ENCODE measurements around the gene TCEAL2. TPM values are rescaled to one million over a fixed set of nuclear protein-coding genes. Genes with fewer than 3 reads are reported as not detected.
"Not testable (repeated sequence)": the region's sequence is repeated elsewhere in the genome, so short reads cannot be mapped to it uniquely, and the experiment has no call there.

Gene TCEAL2
- polyA plus RNA-seq, 1 donor from 2014 or later = not detected

GRCh38 chrX:102126080-102126818, 770 bp downstream of the TCEAL2 start:
- H3K4me2 ChIP-seq (ENCODE audit: low read length); H3F3A ChIP-seq (ENCODE audit: insufficient read depth, low read length, poor library complexity, severe bottlenecking); H3K79me2 ChIP-seq (replicated peaks; ENCODE audit: insufficient read depth, low read length); H3K27me3 ChIP-seq (ENCODE audit: insufficient read depth, low read depth, low read length); H3K9ac ChIP-seq (ENCODE audit: low read length); H3K27ac ChIP-seq (ENCODE audit: low read length); H3K9me3 ChIP-seq (ENCODE audit: low read length); H3K36me3 ChIP-seq (ENCODE audit: insufficient read depth, low read length); H3K9me2 ChIP-seq (ENCODE audit: insufficient read depth, low read length); H3K4me3 ChIP-seq (ENCODE audit: low read length); H4K20me1 ChIP-seq (ENCODE audit: insufficient read depth); H2AFZ ChIP-seq (ENCODE audit: low read depth, low read length): not testable (repeated sequence)

- no peaks in the 10 kb centered on the region for H3K9me3 ChIP-seq (ENCODE audit: low read length)
- no peak overlapping the region for H2AFZ ChIP-seq (ENCODE audit: low read depth, low read length)
- H3K9ac ChIP-seq (ENCODE audit: low read length) = no peak overlapping the region
- H3K9me2 ChIP-seq (ENCODE audit: insufficient read depth, low read length) = no peaks in the 10 kb centered on the region
- no peak overlapping the region for H3K4me2 ChIP-seq (ENCODE audit: low read length)
- no peaks in the 10 kb centered on the region for H3K27me3 ChIP-seq (ENCODE audit: insufficient read depth, low read depth, low read length)
- H3F3A ChIP-seq (ENCODE audit: insufficient read depth, low read length, poor library complexity, severe bottlenecking) = no peaks in the 10 kb centered on the region
- H3K27ac ChIP-seq (ENCODE audit: low read length) = no peak overlapping the region
- no peaks in the 10 kb centered on the region for H4K20me1 ChIP-seq (ENCODE audit: insufficient read depth)
- no peak overlapping the region for H3K4me3 ChIP-seq (ENCODE audit: low read length)
- no peaks in the 10 kb centered on the region for H3K79me2 ChIP-seq (replicated peaks; ENCODE audit: insufficient read depth, low read length)
- H3K36me3 ChIP-seq (ENCODE audit: insufficient read depth, low read length) = no peaks in the 10 kb centered on the region
- TF ChIP-seq MXI1 (conservative IDR thresholded peaks at IDR 0.05; ENCODE audit: poor library complexity, severe bottlenecking) (no peak), EZH2 (IDR thresholded peaks at IDR 0.05; ENCODE audit: borderline replicate concordance, insufficient read depth, low read length, poor library complexity, severe bottlenecking) (no peak), RAD21 (conservative IDR thresholded peaks at IDR 0.05) (no peak), EP300 (conservative IDR thresholded peaks at IDR 0.05; ENCODE audit: poor library complexity, severe bottlenecking) (no peak), REST (IDR thresholded peaks at IDR 0.05; ENCODE audit: borderline replicate concordance) (no peak), TAF1 (IDR thresholded peaks at IDR 0.05; ENCODE audit: low read depth) (no peak), SMC3 (conservative IDR thresholded peaks at IDR 0.05; ENCODE audit: poor library complexity) (no peak), POLR2AphosphoS5 (IDR thresholded peaks at IDR 0.05) (no peak), CTCF (IDR thresholded peaks at IDR 0.05; ENCODE audit: poor library complexity, severe bottlenecking) (no peak)
These were observed 1.4 kb downstream of the TCEAL2 start for GRCh38 chrX:102126863-102127262.
